CD4-positive, alpha-beta T cell treated with Interleukin-17A for 4 hours (primary cell): ENCODE data around the gene AUTS2.

Experiments used
- DNase-seq: peaks from one replicate; pipeline ENCODE4 v3.0.0-alpha.2; 2020; ENCODE audit warnings: mixed read lengths

AUTS2 gene

GRCh38 chr7:70540641-70541040 is 942.4 kb downstream of the AUTS2 start:
- DNase-seq, result no peak

- DNase-seq, result no peak
Measured at GRCh38 chr7:70542750-70543376, 944.6 kb downstream of the AUTS2 start.

GRCh38 chr7:70544016-70544415 is 945.7 kb downstream of the AUTS2 start:
- no peak for DNase-seq

GRCh38 chr7:70545214-70545613 is 946.9 kb downstream of the AUTS2 start:
- no peak for DNase-seq

GRCh38 chr7:70552141-70552540 is 953.9 kb downstream of the AUTS2 start:
- DNase-seq, result no peak

- no peak for DNase-seq
Measured at GRCh38 chr7:70553364-70553763, 955.1 kb downstream of the AUTS2 start.

GRCh38 chr7:70554646-70555045 is 956.4 kb downstream of the AUTS2 start:
- no peak for DNase-seq

- no peak for DNase-seq
Measured at GRCh38 chr7:70556761-70557160, 958.5 kb downstream of the AUTS2 start.

GRCh38 chr7:70557338-70557737 is 959.1 kb downstream of the AUTS2 start:
- DNase-seq, result no peak

- DNase-seq, result no peak
Measured at GRCh38 chr7:70559815-70560214, 961.5 kb downstream of the AUTS2 start.

GRCh38 chr7:70563960-70564359 is 965.7 kb downstream of the AUTS2 start:
- no peak for DNase-seq

- DNase-seq, result no peak
Measured at GRCh38 chr7:70565721-70566370, 967.6 kb downstream of the AUTS2 start.

- DNase-seq, result no peak
Measured at GRCh38 chr7:70566671-70567070, 968.4 kb downstream of the AUTS2 start.

- DNase-seq, result no peak
Measured at GRCh38 chr7:70568674-70569334, 970.5 kb downstream of the AUTS2 start.

GRCh38 chr7:70569335-70569819 is 971.1 kb downstream of the AUTS2 start:
- no peak for DNase-seq

GRCh38 chr7:70570029-70570428 is 971.8 kb downstream of the AUTS2 start:
- DNase-seq, result no peak

- DNase-seq, result no peak
Measured at GRCh38 chr7:70570961-70571360, 972.7 kb downstream of the AUTS2 start.

- DNase-seq, result no peak
Measured at GRCh38 chr7:70571403-70571934, 973.2 kb downstream of the AUTS2 start.

GRCh38 chr7:70571961-70572360 is 973.7 kb downstream of the AUTS2 start:
- DNase-seq, result no peak

GRCh38 chr7:70572571-70572970 is 974.3 kb downstream of the AUTS2 start:
- DNase-seq, result no peak

- DNase-seq, result no peak
Measured at GRCh38 chr7:70573071-70573661, 974.9 kb downstream of the AUTS2 start.

- DNase-seq, result no peak
Measured at GRCh38 chr7:70573696-70574095, 975.4 kb downstream of the AUTS2 start.

- no peak for DNase-seq
Measured at GRCh38 chr7:70574314-70574834, 976.1 kb downstream of the AUTS2 start.
